WTC11 (cell line): ENCODE data around the gene CST8. TPM values are rescaled to one million over a fixed set of nuclear protein-coding genes. Genes with fewer than 3 reads are reported as not detected.

Source experiments
- ATAC-seq: fragments of 200-7000 bp; cut with Tn5 transposase; 2 replicates; pipeline ENCODE4 v1.10.0; 2021; ENCODE audit warnings: mild to moderate bottlenecking, moderate library complexity
- CTCF ChIA-PET: fragments of 300-600 bp; sonication (Branson Sonifier 250); formaldehyde crosslinking; loops from one replicate; lab custom pipeline; 2021; ENCODE audit warnings: antibody characterized with exemption; lab: Charles Lee
- POLR2A ChIA-PET: fragments of 350-600 bp; sonication (Branson Sonifier 250); formaldehyde crosslinking; loops from one replicate; lab custom pipeline; 2021; ENCODE audit warnings: antibody characterized with exemption; lab: Charles Lee
- DNase-seq: peaks from one replicate; pipeline ENCODE4 v3.0.0; 2021; ENCODE audit warnings: low spot score
- H3K27ac Mint-ChIP-seq: 2 replicates; pipeline ENCODE4 v1.8.0; 2021; ENCODE audit warnings: mixed read lengths
- H3K27me3 Mint-ChIP-seq: 2 replicates; pipeline ENCODE4 v1.8.0; 2021; ENCODE audit warnings: low read depth, mild to moderate bottlenecking, moderate library complexity, mixed read lengths
- H3K36me3 Mint-ChIP-seq: 2 replicates; pipeline ENCODE4 v1.8.0; 2021; ENCODE audit warnings: mixed read lengths
- H3K4me1 Mint-ChIP-seq: 2 replicates; pipeline ENCODE4 v1.8.0; 2022; ENCODE audit warnings: mixed read lengths
- H3K4me3 Mint-ChIP-seq: 2 replicates; pipeline ENCODE4 v1.8.0; 2021; ENCODE audit warnings: mild to moderate bottlenecking, moderate library complexity, mixed read lengths
- H3K9me3 Mint-ChIP-seq: 2 replicates; pipeline ENCODE4 v1.8.0; 2021; ENCODE audit warnings: mixed read lengths
- AFF4 ChIP-seq: sonication (generic); formaldehyde crosslinking; IDR thresholded peaks from 2 replicates; pipeline ENCODE4 v1.8.1; 2023; ENCODE audit warnings: mild to moderate bottlenecking, missing genetic modification reagents, borderline replicate concordance
- ARID4B ChIP-seq: sonication (generic); formaldehyde crosslinking; IDR thresholded peaks from 2 replicates; pipeline ENCODE4 v1.8.0; 2023; ENCODE audit warnings: missing genetic modification reagents, mild to moderate bottlenecking, borderline replicate concordance
- E2F1 ChIP-seq: sonication (generic); formaldehyde crosslinking; IDR thresholded peaks from 2 replicates; pipeline ENCODE4 v1.8.0; 2022; ENCODE audit warnings: mild to moderate bottlenecking, missing genetic modification reagents
- ERG ChIP-seq: fragments of 250-450 bp; sonication (Bioruptor Pico); IDR thresholded peaks from 2 replicates; pipeline ENCODE4 v1.8.0; 2021; ENCODE audit warnings: mild to moderate bottlenecking
- ETV6 ChIP-seq: sonication (generic); formaldehyde crosslinking; IDR thresholded peaks from 2 replicates; pipeline ENCODE4 v1.8.1; 2022; ENCODE audit warnings: mild to moderate bottlenecking, missing genetic modification reagents
- FOXJ3 ChIP-seq: sonication (generic); formaldehyde crosslinking; IDR thresholded peaks from 2 replicates; pipeline ENCODE4 v1.9.0; 2021; ENCODE audit warnings: missing genetic modification reagents, mild to moderate bottlenecking, borderline replicate concordance
- FOXP4 ChIP-seq: sonication (generic); formaldehyde crosslinking; IDR thresholded peaks from 2 replicates; pipeline ENCODE4 v1.8.0; 2022; ENCODE audit warnings: mild to moderate bottlenecking, missing genetic modification reagents
- HMGA2 ChIP-seq: fragments of 250-450 bp; sonication (Bioruptor Pico); IDR thresholded peaks from 2 replicates; pipeline ENCODE4 v1.4.0; 2021; ENCODE audit warnings: mild to moderate bottlenecking, moderate library complexity
- JUN ChIP-seq: sonication (generic); formaldehyde crosslinking; IDR thresholded peaks from 2 replicates; pipeline ENCODE4 v1.8.0; 2023; ENCODE audit warnings: mild to moderate bottlenecking, missing genetic modification reagents
- MAX ChIP-seq: sonication (generic); formaldehyde crosslinking; IDR thresholded peaks from 2 replicates; pipeline ENCODE4 v1.8.0; 2022; ENCODE audit warnings: mild to moderate bottlenecking, missing genetic modification reagents
- NFATC4 ChIP-seq: fragments of 250-450 bp; sonication (Bioruptor Pico); IDR thresholded peaks from 2 replicates; pipeline ENCODE4 v1.9.0; 2021; ENCODE audit warnings: mild to moderate bottlenecking
- PRRX2 ChIP-seq: fragments of 250-450 bp; sonication (Bioruptor Pico); IDR thresholded peaks from 2 replicates; pipeline ENCODE4 v1.8.0; 2021; ENCODE audit warnings: mild to moderate bottlenecking
- SP1 ChIP-seq: sonication (generic); formaldehyde crosslinking; conservative IDR thresholded peaks from 2 replicates; pipeline ENCODE4 v1.8.1; 2022; ENCODE audit warnings: missing genetic modification reagents
- TP53 ChIP-seq: sonication (generic); formaldehyde crosslinking; IDR thresholded peaks from 2 replicates; pipeline ENCODE4 v1.8.1; 2023; ENCODE audit warnings: mild to moderate bottlenecking, missing genetic modification reagents
- ZMAT4 ChIP-seq: fragments of 250-450 bp; sonication (Bioruptor Pico); IDR thresholded peaks from 2 replicates; pipeline ENCODE4 v1.9.0; 2021; ENCODE audit warnings: mild to moderate bottlenecking
- ZNF532 ChIP-seq: fragments of 250-450 bp; sonication (Bioruptor Pico); IDR thresholded peaks from 2 replicates; pipeline ENCODE4 v1.9.0; 2021; ENCODE audit warnings: mild to moderate bottlenecking, borderline replicate concordance
- total RNA-seq: library from RNA; stranded (reverse); gene quantifications from 3 replicates; pipeline ENCODE4 v1.2.3, GENCODE V29; 2021

The CST8 gene
- total RNA-seq, 1 experiment from 2014 or later = not detected

GRCh38 chr20:23488996-23489395 lies 1.9 kb upstream of the CST8 start:
- Mint-ChIP-seq H3K27ac (no peak overlapping the region), H3K27me3 (peaks cover 2% of the 10 kb centered on the region), H3K4me3 (no peak overlapping the region), H3K9me3 (peaks cover 20% of the 10 kb centered on the region), H3K36me3 (no peaks in the 10 kb centered on the region), H3K4me1 (peaks cover 7% of the 10 kb centered on the region)
- DNase-seq = no peak
- no peak for ATAC-seq
- CTCF ChIA-PET = no interaction called here
- TF ChIP-seq NFATC4 (CRISPR knock-in tag) (no peak), TP53 (CRISPR knock-in tag) (no peak), SP1 (no peak), PRRX2 (CRISPR knock-in tag) (no peak), FOXP4 (CRISPR knock-in tag) (no peak)
- POLR2A ChIA-PET = no interaction called here

- H3K4me1 Mint-ChIP-seq = no peaks in the 10 kb centered on the region
- ATAC-seq (no peak), DNase-seq (no peak)
- peaks cover 32% of the 10 kb centered on the region for H3K9me3 Mint-ChIP-seq
- peaks cover 4% of the 10 kb centered on the region; the same call in 1 of the 2 replicates for H3K27me3 Mint-ChIP-seq
- CTCF ChIA-PET = no interaction called here
- no peak overlapping the region for H3K27ac Mint-ChIP-seq
- POLR2A ChIA-PET = interaction anchor here (0.6 kb wide), 1 partner anchor 898 kb away, joined by 3 read pairs; no protein-coding TSS in a partner anchor
- peaks cover 21% of the 10 kb centered on the region for H3K36me3 Mint-ChIP-seq
- H3K4me3 Mint-ChIP-seq = no peak overlapping the region
- TF ChIP-seq ARID4B (CRISPR knock-in tag) (no peak), AFF4 (CRISPR knock-in tag) (no peak), ERG (CRISPR knock-in tag) (no peak), FOXJ3 (CRISPR knock-in tag) (no peak), HMGA2 (CRISPR knock-in tag) (no peak), ETV6 (CRISPR knock-in tag) (no peak), ZNF532 (CRISPR knock-in tag) (no peak), SP1 (no peak), JUN (CRISPR knock-in tag) (no peak), MAX (CRISPR knock-in tag) (no peak), ZMAT4 (CRISPR knock-in tag) (no peak), E2F1 (no peak)
Observed at GRCh38 chr20:23492292-23492691, 1.4 kb downstream of the CST8 start.
